HG03432 (cell line): Measurements from ENCODE around the gene BAHD1.
A peak's percentile ranks its signal among the peaks of the same experiment; 100 is the strongest.

Experiments used
- ATAC-seq: cut with Tn5 transposase; IDR thresholded peaks from one replicate; pipeline ENCODE4 v1.9.1; 2021; ENCODE audit warnings: mild to moderate bottlenecking, moderate library complexity; ENCODE audit not compliant: unreplicated experiment

Gene BAHD1

GRCh38 chr15:40489274-40490175 is 48.8 kb downstream of the BAHD1 start:
- no peak for ATAC-seq

DNA sequence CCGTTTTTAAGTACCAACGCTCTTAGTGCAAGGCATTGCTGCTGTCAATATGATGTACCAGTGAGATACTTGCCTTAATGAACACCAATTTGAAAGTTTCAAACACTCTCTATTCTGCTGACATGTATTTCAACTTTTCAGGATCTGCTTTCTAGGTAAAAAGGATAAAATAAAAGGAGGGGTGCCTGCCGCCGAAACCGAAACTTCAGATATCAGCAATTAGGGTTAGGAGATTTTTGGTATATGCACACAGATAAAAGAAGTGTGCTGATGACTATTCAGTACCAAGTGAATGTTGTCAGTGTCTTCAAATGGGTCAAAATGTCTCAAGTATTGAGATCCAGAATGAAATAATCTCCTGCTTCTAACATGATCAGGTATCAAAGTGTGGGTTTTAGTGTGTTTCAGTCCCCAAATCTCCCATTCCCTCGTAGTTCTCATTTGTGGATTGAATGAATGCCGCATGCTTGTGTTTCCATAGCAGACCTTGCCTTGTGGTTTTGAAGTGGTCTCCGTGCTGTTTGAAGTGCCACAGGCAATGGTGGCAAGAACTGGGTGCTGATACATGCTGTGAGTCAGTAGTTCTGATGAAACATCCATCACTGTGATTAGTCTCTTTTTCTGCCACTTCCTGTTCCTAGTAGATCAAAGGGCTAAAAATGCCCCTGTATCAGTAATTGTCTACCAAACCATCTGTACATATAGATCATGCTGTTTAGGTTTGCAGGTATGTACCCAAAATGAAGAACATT is 52.5 kb downstream of the BAHD1 start:
- no peak for ATAC-seq

DNA sequence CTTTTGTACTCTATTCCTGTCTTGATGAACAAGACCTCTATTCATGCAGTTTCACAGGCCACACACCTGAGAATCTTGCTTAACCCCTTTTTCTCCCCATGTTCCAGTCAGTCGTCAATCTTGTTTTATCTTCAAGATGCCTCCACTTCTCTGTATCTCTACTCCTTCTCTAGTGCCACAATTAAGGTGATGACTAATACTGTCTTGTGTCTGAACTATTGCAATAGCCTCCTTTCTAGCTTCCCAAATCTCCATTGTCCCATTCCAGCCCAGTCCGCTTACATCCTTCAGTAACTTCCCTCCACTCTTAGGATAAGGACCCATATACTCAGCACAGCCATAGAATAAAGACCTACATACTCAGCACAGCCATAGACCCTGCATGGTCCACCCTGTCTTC is 54.8 kb downstream of the BAHD1 start:
- ATAC-seq, result no peak

- ATAC-seq, result no peak
These were observed 57.7 kb downstream of the BAHD1 start for GRCh38 chr15:40498418-40498817.

- no peak for ATAC-seq
These were observed 58.1 kb downstream of the BAHD1 start for GRCh38 chr15:40498891-40499290.

DNA sequence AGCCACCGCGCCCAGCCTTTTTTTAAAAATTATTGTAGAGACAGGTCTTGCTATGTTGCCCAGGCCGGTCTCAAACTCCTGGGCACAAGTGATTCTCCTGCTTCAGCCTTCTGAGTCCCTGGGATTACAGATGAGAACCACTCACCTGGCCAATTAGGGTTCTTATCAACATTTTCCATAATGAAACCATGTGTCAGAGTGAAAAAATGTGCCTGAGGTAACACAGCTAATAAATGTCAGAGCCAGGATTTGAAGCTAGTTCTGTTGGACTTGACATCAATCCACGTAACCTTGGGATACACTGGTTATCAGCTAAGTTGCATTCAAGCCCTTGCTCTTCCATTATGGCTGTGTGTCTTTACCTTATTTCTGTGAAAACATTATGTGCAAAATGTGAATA is 59.2 kb downstream of the BAHD1 start:
- ATAC-seq, result no peak

DNA sequence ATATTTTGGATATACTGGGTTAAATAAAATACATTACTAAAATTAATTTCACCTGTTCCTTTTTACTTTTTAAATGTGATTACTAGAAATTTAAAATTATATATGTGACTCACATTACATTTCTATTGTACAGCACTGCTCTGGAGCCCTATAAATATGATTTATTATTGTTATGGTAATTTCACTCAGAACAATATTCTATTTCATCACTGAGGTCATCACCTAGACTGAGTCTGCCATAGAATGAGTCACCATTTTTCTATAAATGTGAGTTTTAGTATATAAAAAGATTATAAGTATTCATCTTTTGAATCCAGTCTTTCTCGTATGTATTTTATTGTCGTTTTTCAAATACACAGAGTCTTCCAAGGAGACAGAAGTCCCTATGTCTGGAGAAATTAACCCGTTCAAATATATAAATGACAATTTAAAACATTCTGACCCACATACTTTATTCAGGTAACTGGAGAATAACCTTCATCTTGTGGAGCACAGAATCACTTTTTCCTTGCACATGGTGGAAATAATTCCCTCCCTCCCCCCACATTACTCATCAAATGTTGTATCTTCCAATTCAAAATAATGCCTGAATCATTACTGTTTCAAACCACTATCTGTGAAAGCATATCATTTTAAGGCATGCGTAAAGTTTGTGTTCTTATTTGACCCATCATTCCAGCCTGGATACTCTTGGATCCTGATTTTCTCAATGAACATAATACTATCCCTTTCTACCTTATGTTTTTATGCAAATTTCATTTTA is 60.0 kb downstream of the BAHD1 start:
- ATAC-seq, result no peak

DNA sequence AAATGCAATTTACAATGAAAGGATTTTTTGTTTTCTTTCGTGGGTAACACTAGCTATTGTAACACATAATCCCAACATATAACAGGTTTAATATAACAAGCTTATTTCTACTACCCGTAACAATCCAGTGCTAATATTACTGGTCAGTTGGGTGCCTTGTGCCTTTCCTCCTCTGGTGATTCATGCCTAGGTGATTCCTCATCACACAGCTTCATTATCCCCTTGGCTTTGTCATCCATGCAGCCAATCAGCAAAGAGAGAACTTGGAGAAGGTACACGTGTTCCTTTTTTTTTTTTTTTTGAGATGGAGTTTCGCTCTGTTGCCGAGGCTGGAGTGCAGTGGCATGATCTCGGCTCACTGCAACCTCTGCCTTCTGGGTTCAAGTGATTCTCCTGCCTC is 60.7 kb downstream of the BAHD1 start:
- no peak for ATAC-seq

DNA sequence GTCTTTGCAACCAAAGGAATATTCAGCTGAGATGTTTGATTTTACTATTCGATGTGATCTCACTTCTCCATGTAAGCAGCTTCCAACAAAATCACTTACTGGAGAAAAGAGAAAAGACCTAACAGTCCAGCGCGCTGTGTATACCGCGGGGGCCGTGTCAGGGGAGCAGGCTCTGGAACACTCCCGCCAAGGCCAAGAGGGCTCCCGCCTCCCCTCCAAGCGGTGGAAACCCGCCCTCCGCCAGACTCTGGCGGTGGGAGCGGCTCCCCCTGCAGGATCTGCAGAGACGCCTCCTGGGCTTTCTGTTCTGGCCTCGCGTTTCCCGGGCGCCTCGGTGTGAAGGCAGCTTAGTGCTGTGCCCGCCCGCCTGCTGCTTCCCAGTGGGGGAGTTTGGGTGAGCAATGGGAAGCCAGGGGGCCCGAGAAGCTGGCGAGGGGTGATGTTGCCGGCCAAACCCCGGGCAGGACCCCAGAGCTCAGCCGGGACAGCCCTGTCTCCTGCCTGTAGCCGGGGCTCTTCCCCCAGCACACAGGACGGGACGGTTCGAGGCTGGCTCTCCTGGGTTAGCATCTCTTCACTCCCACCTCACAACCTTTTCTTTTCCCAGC is 66.3 kb downstream of the BAHD1 start:
- ATAC-seq, result peak; percentile 50

- no peak for ATAC-seq
These were observed 67.5 kb downstream of the BAHD1 start for GRCh38 chr15:40508216-40508615.

DNA sequence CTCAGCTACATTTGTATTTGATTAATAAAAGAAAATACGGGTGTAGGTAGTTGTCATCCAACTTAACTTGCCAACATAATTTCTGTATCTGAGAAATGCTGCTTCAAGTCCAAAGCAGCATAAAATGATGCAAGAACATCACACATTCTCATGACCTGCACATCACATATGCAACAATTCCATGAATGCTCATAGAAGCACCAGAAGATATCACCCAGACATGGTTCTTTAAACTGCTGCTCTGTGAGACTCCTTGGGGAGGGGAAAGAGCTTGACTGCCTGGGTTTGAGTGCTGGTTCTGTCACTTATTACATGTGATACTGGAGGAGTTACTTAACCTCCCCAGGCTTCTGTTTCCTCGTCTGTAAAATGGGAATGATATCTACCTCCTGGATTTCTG is 69.4 kb downstream of the BAHD1 start:
- ATAC-seq, result no peak

DNA sequence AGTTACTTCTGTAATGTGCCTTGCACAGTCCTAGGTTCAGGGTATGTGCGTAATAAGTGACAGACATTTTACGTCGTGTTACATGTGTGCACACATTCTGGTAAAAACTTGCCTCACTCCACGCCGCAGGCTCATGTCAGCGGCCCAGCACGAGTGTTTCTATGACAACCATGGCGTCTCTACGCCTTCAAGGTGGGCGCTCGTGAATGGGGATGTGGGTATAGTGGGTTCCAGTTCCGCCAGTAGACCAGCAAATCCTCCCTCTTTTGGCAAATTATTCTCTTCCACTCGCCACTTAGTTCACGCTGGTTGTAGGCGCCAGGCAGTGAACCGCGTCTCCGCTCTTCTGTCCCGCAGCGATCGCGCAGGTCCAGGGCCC is 70.3 kb downstream of the BAHD1 start:
- peak; percentile 54 for ATAC-seq

GRCh38 chr15:40511472-40512133 is 70.8 kb downstream of the BAHD1 start:
- peak; percentile 61 for ATAC-seq

DNA sequence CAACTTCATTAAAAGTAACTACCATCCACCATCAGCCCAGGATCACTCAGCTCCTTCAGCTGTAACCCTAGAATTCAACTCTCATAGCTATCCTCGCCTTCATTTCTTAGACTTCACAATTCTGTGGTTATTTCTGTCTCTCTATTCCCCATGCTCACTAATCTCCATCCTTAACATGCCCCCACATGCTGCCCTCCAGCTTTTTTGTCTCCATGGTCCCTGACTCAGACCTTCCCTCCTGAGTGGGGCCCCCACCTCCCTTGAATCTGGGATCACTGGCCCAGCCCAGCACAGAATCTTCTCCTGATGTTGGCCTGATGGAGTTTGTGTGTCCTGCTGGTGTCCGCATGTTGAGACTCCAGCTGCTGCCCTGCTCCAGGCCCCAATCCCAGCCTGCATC is 71.7 kb downstream of the BAHD1 start:
- no peak for ATAC-seq

GRCh38 chr15:40513609-40514008 is 72.9 kb downstream of the BAHD1 start:
- ATAC-seq, result no peak

DNA sequence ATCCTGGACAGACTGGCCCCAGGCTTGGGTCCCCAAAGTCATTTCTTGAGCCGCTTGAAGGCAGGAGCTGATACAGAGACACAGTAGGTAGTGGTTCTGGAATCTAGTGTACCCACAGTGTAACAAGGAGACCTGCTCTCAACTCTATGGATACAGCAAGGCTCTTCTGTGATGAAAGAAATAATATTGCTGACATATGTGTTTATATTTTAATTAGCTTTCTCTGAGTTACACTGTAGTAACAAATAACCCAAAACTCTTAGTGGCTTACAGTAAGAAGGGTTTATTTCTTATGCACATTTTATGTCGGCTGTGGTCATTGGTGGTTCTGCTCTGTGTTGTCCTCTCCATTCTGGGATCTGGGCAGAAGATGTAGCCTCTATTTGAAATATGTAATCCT is 75.6 kb downstream of the BAHD1 start:
- no peak for ATAC-seq
